K562 (cell line): ENCODE results near the gene ZNF506. TPM values are rescaled to one million over a fixed set of nuclear protein-coding genes. Genes with fewer than 3 reads are reported as not detected.

Experiments used
- ATAC-seq: fragments of 200-7000 bp; cut with Tn5 transposase; 3 replicates; pipeline ENCODE4 v1.9.1; 2020; ENCODE audit warnings: moderate library complexity
- BruUV-seq: library from RNA; stranded (reverse); fragments of 400-500 nt; replicated peaks from 2 replicates; lab custom pipeline; 2021; lab: Mats Ljungman, UMichigan
- CTCF ChIA-PET: fragments of 300-600 bp; formaldehyde crosslinking; extraction: SDS; loops from one replicate; lab custom pipeline; 2021; ENCODE audit warnings: low intra/inter-chr PET ratio; lab: Yijun Ruan, JAX
- POLR2A ChIA-PET: fragments of 300-600, 350-650 bp; sonication (Branson Sonifier 250); formaldehyde crosslinking; extraction: SDS; loops from one replicate; lab custom pipeline; 2021; ENCODE audit warnings: antibody characterized with exemption, inconsistent platforms; lab: Yijun Ruan, JAX
- DNase-seq, 4 experiments: peaks; one replicate each; pipeline versions ENCODE4 v3.0.0 to v3.0.0-alpha.2; 2011 to 2018; ENCODE audit warnings: low spot score in 3 of 4, mixed read lengths in 3 of 4; ENCODE audit errors: extremely low read depth in 1 of 4
- FAIRE-seq: peaks from 2 replicates; lab custom pipeline; 2011; peaks lifted over from hg19 to GRCh38; lab: Jason Lieb, UNC
- H2AFZ ChIP-seq: 2 replicates; pipeline ENCODE4 v1.6.0; 2011; ENCODE audit warnings: low read depth, low read length, control low read depth, inconsistent platforms
- H3K27ac ChIP-seq: fragments of 200-600 bp; 3 replicates; pipeline ENCODE4 v1.8.0; 2011; ENCODE audit warnings: low read depth, mild to moderate bottlenecking, control low read depth, inconsistent platforms, low read length, moderate library complexity, mixed read lengths; ENCODE audit errors: extremely low read depth
- H3K27me3 ChIP-seq, 2 experiments: fragments of 300-600 bp in 1 of 2; 2 replicates in 1 of 2; 3 replicates in 1 of 2; pipeline versions ENCODE4 v1.6.0 to v1.8.0; 2011; ENCODE audit warnings: inconsistent platforms in 2 of 2, low read length in 2 of 2, mild to moderate bottlenecking in 1 of 2, mixed read lengths in 1 of 2, moderate library complexity in 1 of 2; ENCODE audit not compliant: control insufficient read depth in 2 of 2, insufficient read depth in 2 of 2
- H3K36me3 ChIP-seq: fragments of 300-600 bp; 3 replicates; pipeline ENCODE4 v1.8.0; 2011; ENCODE audit warnings: mild to moderate bottlenecking, low read length, inconsistent platforms; ENCODE audit not compliant: control insufficient read depth, insufficient read depth
- H3K4me1 ChIP-seq, 2 experiments: fragments of 200-600 bp in 1 of 2; replicated peaks in 1 of 2; 2 replicates in 1 of 2; 3 replicates in 1 of 2; pipeline versions ENCODE4 v1.5.1 to v1.8.0; 2011; ENCODE audit warnings: inconsistent platforms in 2 of 2, low read length in 2 of 2, mild to moderate bottlenecking in 1 of 2, mixed read lengths in 1 of 2, moderate library complexity in 1 of 2; ENCODE audit not compliant: control insufficient read depth in 2 of 2, insufficient read depth in 2 of 2
- H3K4me2 ChIP-seq: 2 replicates; pipeline ENCODE4 v1.6.1; 2011; ENCODE audit warnings: low read length, control low read depth, inconsistent platforms, mixed read lengths; ENCODE audit not compliant: insufficient read depth
- H3K4me3 ChIP-seq: fragments of 200-600 bp; sonication (generic), shearing (Covaris generic); 2 replicates; pipeline ENCODE4 v1.5.1; 2016; ENCODE audit warnings: control low read depth, inconsistent platforms
- H3K79me2 ChIP-seq: fragments of 200-600 bp; 3 replicates; pipeline ENCODE4 v1.8.0; 2011; ENCODE audit warnings: low read length, inconsistent platforms; ENCODE audit not compliant: control insufficient read depth, insufficient read depth
- H3K9ac ChIP-seq, 2 experiments: 2 replicates each; pipeline versions ENCODE4 v1.6.0 to v1.6.1; 2011; ENCODE audit warnings: low read depth in 2 of 2, low read length in 2 of 2, control low read depth in 1 of 2, inconsistent platforms in 1 of 2, mild to moderate bottlenecking in 1 of 2, mixed read lengths in 1 of 2; ENCODE audit not compliant: insufficient read depth in 1 of 2
- H3K9me1 ChIP-seq: one replicate; pipeline ENCODE4 v1.6.0; 2011; ENCODE audit warnings: inconsistent platforms, mild to moderate bottlenecking, low read length, moderate library complexity; ENCODE audit not compliant: control insufficient read depth, insufficient read depth
- H3K9me3 ChIP-seq: replicated peaks from 2 replicates; pipeline ENCODE4 v1.5.1; 2011; ENCODE audit warnings: low read depth, low read length, inconsistent platforms; ENCODE audit not compliant: control insufficient read depth, insufficient read depth
- H4K20me1 ChIP-seq: replicated peaks from 2 replicates; pipeline ENCODE4 v1.6.1; 2011; ENCODE audit warnings: low read length, inconsistent platforms, mixed read lengths; ENCODE audit not compliant: control insufficient read depth, insufficient read depth
- AFF4 ChIP-seq: sonication (generic); formaldehyde crosslinking; IDR thresholded peaks from 2 replicates; pipeline ENCODE4 v1.8.0; 2023; ENCODE audit warnings: mild to moderate bottlenecking, missing genetic modification reagents
- RB1 ChIP-seq: fragments of 450-650 bp; IDR thresholded peaks from 2 replicates; pipeline ENCODE4 v1.6.1; 2017; ENCODE audit warnings: low read depth, mild to moderate bottlenecking
- SRSF7 ChIP-seq: fragments of 200-400 bp; formaldehyde crosslinking; optimal IDR thresholded peaks from 2 replicates; pipeline ENCODE3; 2017; ENCODE audit warnings: mild to moderate bottlenecking, low read depth, low read length
- TARDBP ChIP-seq: fragments of 450-650 bp; IDR thresholded peaks from 2 replicates; pipeline ENCODE4 v1.6.1; 2016
- TCF7 ChIP-seq: sonication (generic); IDR thresholded peaks from 2 replicates; pipeline ENCODE4 v1.6.1; 2016; ENCODE audit warnings: antibody characterized with exemption, borderline replicate concordance
- WGBS: fragments of 100-300 bp; shearing (Covaris generic); methylation state at CpG from one replicate; pipeline ENCODE4 v1.1.6; 2016; ENCODE audit warnings: low coverage, mixed read lengths; ENCODE audit not compliant: insufficient coverage; ENCODE audit errors: missing lambda C conversion rate; 5-methylcytosine and 5-hydroxymethylcytosine counted together
- in situ Hi-C: fragments of 300-500 bp; cut with MboI; formaldehyde crosslinking; loops from 4 replicates; pipeline ENCODE4 v1.15.0; 2018; ENCODE audit warnings: inconsistent platforms, mixed read lengths
- intact Hi-C: fragments of 100-400 bp; cut with micrococcal nuclease; formaldehyde crosslinking; loops from 2 replicates; pipeline ENCODE4 v1.14.2; 2022
- polyA plus RNA-seq, 8 experiments: library from polyadenylated mRNA; depleted of rRNA in 4 of 8; stranded (reverse) in 5 of 8; unstranded in 3 of 8; fragments of >200 nt; fragmentation: Nextera tagmentation in 2 of 8; fragmentation: Illumina TruSeq in 1 of 8; extraction: Ambion mirVana in 2 of 8; extraction: Trizol in 1 of 8; gene quantifications; 2 replicates each; pipeline versions ENCODE4 v1.2.1 to v1.2.3, GENCODE V29; 2011 to 2014; ENCODE audit warnings: inconsistent platforms in 1 of 8, missing spikeins in 1 of 8
- total RNA-seq, 7 experiments: library from RNA; depleted of rRNA in 6 of 7; stranded (reverse); fragments of >200 nt in 6 of 7; fragmentation: Illumina TruSeq in 2 of 7; extraction: Trizol in 2 of 7; gene quantifications; 2 replicates each; pipeline versions ENCODE4 v1.2.1 to v1.2.3, GENCODE V29; 2011 to 2021; ENCODE audit warnings: low replicate concordance in 1 of 7
- TF ChIP-seq, protein P1 (sequence below), 3 experiments: IDR thresholded peaks in 2 of 3; conservative IDR thresholded peaks in 1 of 3; 2 replicates each; pipeline ENCODE4 v1.5.1; 2011 to 2012; ENCODE audit warnings: low read length in 3 of 3, mild to moderate bottlenecking in 3 of 3, control low read depth in 2 of 3, improper control_type of control experiment in 1 of 3, inconsistent platforms in 1 of 3, low read depth in 1 of 3, mixed read lengths in 1 of 3, moderate library complexity in 1 of 3; ENCODE audit not compliant: insufficient read depth in 2 of 3

ZNF506 gene
- total and polyA plus RNA-seq, 9 of the 15 experiments (the other 6 are each of a cell fraction or from before 2014, with no cell fraction given): 0.03 to 0.44 (median 0.14) TPM; not detected in 2

DNA sequence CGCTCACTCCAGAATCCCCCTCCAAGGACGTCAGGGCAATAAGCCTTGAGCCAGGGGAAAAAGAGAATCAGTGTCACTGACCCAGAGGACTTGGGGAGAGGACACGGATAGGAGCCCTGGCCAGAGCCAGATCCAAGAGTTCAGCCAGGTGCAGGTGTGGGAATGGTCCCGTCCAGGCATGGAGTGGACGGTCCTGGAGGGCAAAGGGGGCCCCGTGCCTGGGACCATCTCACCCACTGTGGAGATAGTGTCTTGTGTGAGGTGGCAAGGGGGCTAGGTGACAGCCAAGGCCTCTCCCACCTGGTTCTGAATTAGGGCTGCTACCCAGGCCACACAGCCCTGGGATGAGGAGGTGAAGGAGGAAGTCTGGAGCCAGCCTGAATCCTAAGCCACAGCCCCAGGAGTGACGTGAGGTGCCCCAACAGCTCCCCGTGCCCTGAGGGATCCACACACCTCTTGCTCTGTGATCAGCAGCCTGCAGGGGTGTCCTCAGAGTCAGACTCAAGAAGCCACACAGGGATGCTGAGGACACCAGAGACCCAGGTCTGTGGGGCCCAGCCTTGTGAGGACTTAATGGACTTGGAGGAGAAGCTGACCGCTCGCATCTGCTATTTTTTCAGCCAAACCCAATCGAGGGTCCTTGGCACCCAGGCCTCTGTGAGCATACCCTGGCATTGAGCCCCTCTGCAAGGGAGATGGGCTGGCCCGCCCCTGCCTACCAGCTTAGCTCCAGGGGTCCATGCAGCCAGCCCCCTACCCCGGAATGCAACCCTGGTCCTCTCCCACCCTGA lies 72.2 kb downstream of the ZNF506 start:
- POLR2A ChIA-PET: interaction anchor here (0.8 kb wide), 1 partner anchor 9 kb away, joined by 3 read pairs; no protein-coding TSS in a partner anchor
- H3K36me3 ChIP-seq: no peaks in the 10 kb centered on the region
- BruUV-seq: no TSS peak
- WGBS: 1% methylated on average over 10 of the region's 13 CpGs
- no peak for TF ChIP-seq TARDBP
- TF ChIP-seq TCF7: no peak
- TF ChIP-seq, all 486 proteins: peak for 0
- no peaks in the 10 kb centered on the region for H3K79me2 ChIP-seq
- DNase-seq (peak in 1 of 4 experiments; percentile 5), ATAC-seq (no peak), FAIRE-seq (no peak)
- no peak overlapping the region for H2AFZ ChIP-seq
- no peak overlapping the region for H3K4me2 ChIP-seq
- in situ Hi-C loops (no loop called here), intact Hi-C loops (loop anchor here (10.0 kb wide), 1 partner anchor 185 kb away; no protein-coding TSS in a partner anchor)
- no peak overlapping the region for H3K27ac ChIP-seq
- H4K20me1 ChIP-seq: no peaks in the 10 kb centered on the region
- no peak overlapping the region; a peak in 1 of 4 replicates for H3K9ac ChIP-seq
- peaks cover 6 to 62% of the 10 kb centered on the region in 2 experiments; a peak in 4 of 5 replicates for H3K27me3 ChIP-seq
- CTCF ChIA-PET: no interaction called here
- H3K4me1 ChIP-seq: peaks cover 0 to 20% of the 10 kb centered on the region in 2 experiments; a peak in 3 of 5 replicates
- no peak overlapping the region for H3K4me3 ChIP-seq
- H3K9me3 ChIP-seq: no peaks in the 10 kb centered on the region
- H3K9me1 ChIP-seq: no peaks in the 10 kb centered on the region

DNA sequence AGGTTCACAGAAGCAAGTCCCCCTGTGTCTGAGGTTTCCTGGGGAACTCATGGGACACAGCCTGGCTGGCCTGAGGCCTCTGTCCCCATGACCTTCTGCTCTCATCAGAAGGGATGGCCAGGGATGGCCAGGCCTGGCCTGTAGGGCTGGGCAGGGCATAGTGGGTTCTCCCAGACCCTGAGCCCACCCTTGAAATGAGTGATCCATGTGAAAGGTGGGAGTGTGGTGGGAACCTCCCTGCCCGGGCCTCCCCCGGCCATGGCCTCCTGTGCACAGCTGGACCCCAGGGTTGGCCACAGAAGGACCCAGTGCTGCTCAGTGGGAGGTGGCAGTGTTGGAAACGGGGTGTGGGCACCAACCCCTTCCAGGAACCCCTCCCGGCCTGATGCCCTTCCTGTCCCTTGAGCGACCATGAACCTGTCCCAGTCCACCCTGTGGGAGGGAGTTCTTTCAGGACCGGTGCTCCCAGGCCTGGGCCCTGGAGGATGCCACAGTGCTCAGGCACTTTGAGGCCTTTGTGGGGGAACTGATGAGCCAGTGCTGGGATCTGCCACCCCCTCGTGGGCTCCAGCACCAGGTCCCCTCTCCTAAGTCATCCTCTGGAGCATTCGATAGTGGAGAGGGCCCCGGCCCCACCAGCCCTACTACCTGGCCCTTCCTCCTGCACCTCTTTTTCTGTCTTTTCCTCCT lies 73.2 kb downstream of the ZNF506 start:
- Histone ChIP-seq H3K4me1 (peaks cover 0 to 20% of the 10 kb centered on the region in 2 experiments; a peak in 3 of 5 replicates), H3K9me1 (peaks cover 3% of the 10 kb centered on the region), H2AFZ (no peak overlapping the region), H3K4me2 (no peak overlapping the region), H3K9ac (no peak overlapping the region), H3K27ac (no peak overlapping the region), H3K79me2 (no peaks in the 10 kb centered on the region), H3K9me3 (no peaks in the 10 kb centered on the region), H3K27me3 (peaks cover 11 to 72% of the 10 kb centered on the region in 2 experiments; a peak in 4 of 5 replicates), H3K4me3 (no peak overlapping the region), H4K20me1 (no peaks in the 10 kb centered on the region), H3K36me3 (no peaks in the 10 kb centered on the region)
- DNase-seq (peak in 1 of 4 experiments; percentile 3), FAIRE-seq (no peak), ATAC-seq (no peak)
- POLR2A ChIA-PET: interaction anchor here (0.9 kb wide), 1 partner anchor 10 kb away, joined by 3 read pairs; no protein-coding TSS in a partner anchor
- WGBS: 3% methylated on average over 9 of the region's 9 CpGs
- CTCF ChIA-PET: no interaction called here
- in situ Hi-C loops: no loop called here
- BruUV-seq: no TSS peak
- intact Hi-C loops: loop anchor here (10.0 kb wide), 1 partner anchor 184 kb away; no protein-coding TSS in a partner anchor
- TF ChIP-seq RB1 (no peak), AFF4 (CRISPR knock-in tag) (no peak), SRSF7 (no peak)
- TF ChIP-seq, protein P1, sequence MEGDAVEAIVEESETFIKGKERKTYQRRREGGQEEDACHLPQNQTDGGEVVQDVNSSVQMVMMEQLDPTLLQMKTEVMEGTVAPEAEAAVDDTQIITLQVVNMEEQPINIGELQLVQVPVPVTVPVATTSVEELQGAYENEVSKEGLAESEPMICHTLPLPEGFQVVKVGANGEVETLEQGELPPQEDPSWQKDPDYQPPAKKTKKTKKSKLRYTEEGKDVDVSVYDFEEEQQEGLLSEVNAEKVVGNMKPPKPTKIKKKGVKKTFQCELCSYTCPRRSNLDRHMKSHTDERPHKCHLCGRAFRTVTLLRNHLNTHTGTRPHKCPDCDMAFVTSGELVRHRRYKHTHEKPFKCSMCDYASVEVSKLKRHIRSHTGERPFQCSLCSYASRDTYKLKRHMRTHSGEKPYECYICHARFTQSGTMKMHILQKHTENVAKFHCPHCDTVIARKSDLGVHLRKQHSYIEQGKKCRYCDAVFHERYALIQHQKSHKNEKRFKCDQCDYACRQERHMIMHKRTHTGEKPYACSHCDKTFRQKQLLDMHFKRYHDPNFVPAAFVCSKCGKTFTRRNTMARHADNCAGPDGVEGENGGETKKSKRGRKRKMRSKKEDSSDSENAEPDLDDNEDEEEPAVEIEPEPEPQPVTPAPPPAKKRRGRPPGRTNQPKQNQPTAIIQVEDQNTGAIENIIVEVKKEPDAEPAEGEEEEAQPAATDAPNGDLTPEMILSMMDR (IDR thresholded peaks at IDR 0.05 in 2 of 3, conservative IDR thresholded peaks at IDR 0.05 in 1 of 3; ENCODE audit: insufficient read depth in 2 of 3, low read depth in 1 of 3, low read length in 3 of 3): no peak
